ENCODE data around the gene TRPM1.

The TRPM1 gene

GRCh38 chr15:30962079-30962478 lies 139.4 kb downstream of the TRPM1 start:
- DNase-seq, result no peak

GRCh38 chr15:30958219-30958618 lies 143.3 kb downstream of the TRPM1 start:
- DNase-seq, result no peak

- peak; percentile 28 for DNase-seq
Measured at GRCh38 chr15:30956216-30957124, 145.1 kb downstream of the TRPM1 start.

GRCh38 chr15:30954674-30955073 lies 146.9 kb downstream of the TRPM1 start:
- peak; percentile 12 for DNase-seq

- peak; percentile 88 for DNase-seq
Measured at GRCh38 chr15:30953731-30954378, 147.7 kb downstream of the TRPM1 start.

- DNase-seq, result no peak
Measured at GRCh38 chr15:30953183-30953582, 148.3 kb downstream of the TRPM1 start.

Data from fibroblast of skin of back (primary cell).